Heart left ventricle (tissue), 13 donors: ENCODE results near the gene CTAGE1.

ENCODE experiments used
- CTCF ChIP-seq, 12 donors: fragments of 200-600 bp; sonication (generic) in 4 of 12; IDR thresholded peaks; one replicate each; pipeline versions ENCODE4 v1.5.0 to v1.8.0; 2018 to 2022; ENCODE audit warnings: antibody characterized with exemption in 12 of 12, mild to moderate bottlenecking in 5 of 12
- POLR2A ChIP-seq, 2 donors: fragments of 450-650 bp; IDR thresholded peaks; one replicate each; pipeline ENCODE4 v1.6.1; 2017; ENCODE audit warnings: antibody characterized with exemption in 2 of 2, mild to moderate bottlenecking in 2 of 2, moderate library complexity in 2 of 2
- donor health status: ischemic (EF 13 %, LVEDD 7.1; RV severe dilation, severe dysfunction).
- donor health status: DM: no; HTN: yes; CAD: no.
- donor health status: DM: no; HTN: no; CAD: no.
- donor health status: ischemic (EF 25% LVEDD 6.9; RV normal size, moderate dysfunction).
- donor health status: ischemic (EF 25% LVEDD 5.7; RV mildly dilated, moderate dysfunction).
- donor health status: ischemic (EF 35%, LVEDD 5.7; RV mildly dilated, moderate dysfunction).
- donor health status: nonischemic (EF 11% LVEDD 7.7; RV severe dilation, severe dysfunction).
- donor health status: DM: yes; HTN: yes; CAD: no.
- donor health status: PGD.
- donor health status: ischemic (EF 29% LVEDD 5.4; RV normal size, mild dysfunction).
- donor health status: nonischemic (EF 23%, LVEDD 6.1; RV moderate dilation, normal function).

DNA sequence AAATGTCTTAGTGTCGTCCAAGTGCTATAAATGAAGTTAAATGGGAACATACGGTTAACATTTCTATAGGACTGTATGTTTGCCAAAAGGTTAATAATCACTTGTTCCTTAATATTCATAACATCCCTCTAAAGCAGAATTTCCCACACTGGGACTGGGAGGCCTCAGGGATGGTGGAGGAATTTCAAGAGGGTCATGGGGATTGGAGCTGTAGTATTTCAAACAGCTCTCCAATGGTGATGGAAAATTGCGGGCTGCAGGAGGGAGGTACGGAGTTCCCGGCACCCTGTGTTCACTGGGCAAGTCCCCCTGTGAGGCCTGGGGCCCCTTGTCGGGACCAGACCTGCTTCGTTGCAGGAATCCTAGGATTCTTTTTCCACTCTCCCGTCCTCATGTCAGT lies 39.8 kb upstream of the CTAGE1 start:
- no peak for TF ChIP-seq CTCF (IDR thresholded peaks at IDR 0.05)
- no peak for TF ChIP-seq POLR2A (IDR thresholded peaks at IDR 0.05)
